ENCODE measurements around the gene GCHFR. TPM values are rescaled to one million over a fixed set of nuclear protein-coding genes. Genes with fewer than 3 reads are reported as not detected.
A peak's percentile ranks its signal among the peaks of the same experiment; 100 is the strongest.

The GCHFR gene
- total RNA-seq, 2 donors from 2014 or later: 39.5 to 42.5 TPM

- H3K27ac ChIP-seq: no peak overlapping the region
- no peak overlapping the region for H3K4me3 ChIP-seq
- DNase-seq: no peak
- peaks cover 9% of the 10 kb centered on the region for H3K36me3 ChIP-seq
- TF ChIP-seq CTCF (IDR thresholded peaks at IDR 0.05): no peak
- no peak overlapping the region for H3K9ac ChIP-seq (ENCODE audit: low read depth in 2 of 2, low read length in 2 of 2)
- no peaks in the 10 kb centered on the region for H3K9me3 ChIP-seq
- no peaks in the 10 kb centered on the region for H3K27me3 ChIP-seq
- H3K4me1 ChIP-seq: no peaks in the 10 kb centered on the region
- intact Hi-C loops (cut with DNase I): no loop called here
Observed at GRCh38 chr15:40739854-40740253, 24.0 kb upstream of the GCHFR start.

- H3K27me3 ChIP-seq: no peaks in the 10 kb centered on the region
- peaks cover 9% of the 10 kb centered on the region for H3K36me3 ChIP-seq
- no peak for DNase-seq
- no peak overlapping the region for H3K4me3 ChIP-seq
- no peak overlapping the region for H3K27ac ChIP-seq
- no peaks in the 10 kb centered on the region for H3K9me3 ChIP-seq
- no peak for TF ChIP-seq CTCF (IDR thresholded peaks at IDR 0.05)
- H3K4me1 ChIP-seq: no peaks in the 10 kb centered on the region
- no peak overlapping the region for H3K9ac ChIP-seq (ENCODE audit: low read depth in 2 of 2, low read length in 2 of 2)
- intact Hi-C loops (cut with DNase I): no loop called here
Observed at GRCh38 chr15:40743485-40743901, 20.4 kb upstream of the GCHFR start.

- DNase-seq: peak; percentile 22
- no peaks in the 10 kb centered on the region for H3K9me3 ChIP-seq
- no peak overlapping the region for H3K27ac ChIP-seq
- no peaks in the 10 kb centered on the region for H3K4me1 ChIP-seq
- TF ChIP-seq CTCF (IDR thresholded peaks at IDR 0.05): no peak
- intact Hi-C loops (cut with DNase I): no loop called here
- H3K27me3 ChIP-seq: no peaks in the 10 kb centered on the region
- no peak overlapping the region for H3K9ac ChIP-seq (ENCODE audit: low read depth in 2 of 2, low read length in 2 of 2)
- H3K4me3 ChIP-seq: no peak overlapping the region
- H3K36me3 ChIP-seq: peaks cover 9% of the 10 kb centered on the region
Observed at GRCh38 chr15:40743921-40744814, 19.7 kb upstream of the GCHFR start.

- no peak overlapping the region for H3K4me3 ChIP-seq
- H3K4me1 ChIP-seq: no peaks in the 10 kb centered on the region
- intact Hi-C loops (cut with DNase I): no loop called here
- TF ChIP-seq CTCF (IDR thresholded peaks at IDR 0.05): no peak
- DNase-seq: no peak
- H3K9me3 ChIP-seq: no peaks in the 10 kb centered on the region
- no peak overlapping the region for H3K27ac ChIP-seq
- H3K9ac ChIP-seq (ENCODE audit: low read depth in 2 of 2, low read length in 2 of 2): no peak overlapping the region
- H3K36me3 ChIP-seq: peaks cover 9% of the 10 kb centered on the region
- H3K27me3 ChIP-seq: no peaks in the 10 kb centered on the region
Observed at GRCh38 chr15:40744815-40745152, 19.1 kb upstream of the GCHFR start.

- Histone ChIP-seq H3K9me3 (no peaks in the 10 kb centered on the region), H3K4me1 (no peaks in the 10 kb centered on the region), H3K9ac (ENCODE audit: low read depth in 2 of 2, low read length in 2 of 2) (no peak overlapping the region), H3K27me3 (no peaks in the 10 kb centered on the region), H3K27ac (no peak overlapping the region), H3K4me3 (no peak overlapping the region), H3K36me3 (peaks cover 16% of the 10 kb centered on the region)
- DNase-seq: no peak
- TF ChIP-seq CTCF (IDR thresholded peaks at IDR 0.05): no peak
- intact Hi-C loops (cut with DNase I): loop anchor here (2.0 kb wide), 1 partner anchor 36 kb away; no protein-coding TSS in a partner anchor
Observed at GRCh38 chr15:40746916-40747418, 16.9 kb upstream of the GCHFR start.

Data from colonic mucosa (tissue), 4 donors.